ENCODE measurements around the gene LBHD1. TPM values are rescaled to one million over a fixed set of nuclear protein-coding genes. Genes with fewer than 3 reads are reported as not detected.

LBHD1 gene
- total RNA-seq, 1 experiment from 2014 or later: 10.4 TPM

- H2BK15ac ChIP-seq (ENCODE audit: low read depth, low read length): no peak overlapping the region
- no CpG with 5 or more reads among the region's 15 CpGs for WGBS (ENCODE audit: extremely low coverage, insufficient read length, low lambda C conversion rate)
- H3K27me3 ChIP-seq (ENCODE audit: insufficient read depth, low read length): no peaks in the 10 kb centered on the region
- H3K23me2 ChIP-seq (ENCODE audit: insufficient read length, low read depth, low read length, poor library complexity, severe bottlenecking): peaks cover 8% of the 10 kb centered on the region
- H3K4me1 Mint-ChIP-seq: peaks cover 17 to 24% of the 10 kb centered on the region in 2 experiments
- no peak overlapping the region for H3K4ac ChIP-seq (ENCODE audit: low read depth, low read length)
- no peak overlapping the region for H2AK5ac ChIP-seq (ENCODE audit: insufficient read length, low read length)
- no peak overlapping the region for H3K18ac ChIP-seq (ENCODE audit: insufficient read length, low read depth, low read length)
- peak overlapping the region; percentile 79 for H3K4me2 ChIP-seq (ENCODE audit: insufficient read depth, insufficient read length, low read length)
- H2BK120ac ChIP-seq (ENCODE audit: low read depth, low read length, poor library complexity, severe bottlenecking): no peak overlapping the region
- no peak overlapping the region for H4K91ac ChIP-seq (ENCODE audit: insufficient read length, low read depth, low read length)
- no peak overlapping the region for H2BK20ac ChIP-seq (ENCODE audit: low read depth, low read length, poor library complexity, severe bottlenecking)
- H3K79me1 ChIP-seq (ENCODE audit: insufficient read depth, low read depth, low read length, poor library complexity, severe bottlenecking): no peaks in the 10 kb centered on the region
- no peak for DNase-seq
- no peaks in the 10 kb centered on the region for H3K9me3 ChIP-seq (ENCODE audit: control insufficient read depth, low read depth, low read length)
- H4K5ac ChIP-seq (ENCODE audit: insufficient read length, low read depth, low read length): no peak overlapping the region
- H3K56ac ChIP-seq (ENCODE audit: insufficient read length, low read depth, low read length): no peak overlapping the region
- no peak for TF ChIP-seq CTCF (conservative IDR thresholded peaks at IDR 0.05)
- no peak overlapping the region for H3K14ac ChIP-seq (ENCODE audit: insufficient read depth, low read length)
- H3T11ph ChIP-seq (ENCODE audit: low read length): no peak overlapping the region
- H3K36me3 Mint-ChIP-seq (ENCODE audit: insufficient read depth in 1 of 3, low read depth in 3 of 3): peaks cover 17 to 46% (median 44%) of the 10 kb centered on the region in 3 experiments; a peak in 6 of 7 replicates
- no peak overlapping the region for H3K9ac ChIP-seq (ENCODE audit: extremely low read depth, insufficient read length, low read length)
- H2BK5ac ChIP-seq (ENCODE audit: insufficient read length, low read length): no peak overlapping the region
- 0 out of 5 replicates have a peak, but pooled peaks cover 0 to 2% of the 10 kb centered on the region in 2 experiments for H3K9me3 Mint-ChIP-seq
- no peaks in the 10 kb centered on the region for H3K79me2 ChIP-seq (ENCODE audit: insufficient read depth, low read length)
- no peak overlapping the region for H2AFZ ChIP-seq (ENCODE audit: low read length)
- peak overlapping the region; percentile 85 to 92 for H3K4me3 Mint-ChIP-seq
- no peaks in the 10 kb centered on the region for H3K4me1 ChIP-seq (ENCODE audit: insufficient read depth, low read length)
- no peak overlapping the region for H4K8ac ChIP-seq (replicated peaks; ENCODE audit: insufficient read length, low read depth, low read length)
- H4K20me1 ChIP-seq (ENCODE audit: control insufficient read depth, insufficient read depth, insufficient read length): no peaks in the 10 kb centered on the region
- no peak overlapping the region for H2BK12ac ChIP-seq (ENCODE audit: insufficient read length, low read depth, low read length)
- no peak overlapping the region for H3K23ac ChIP-seq (ENCODE audit: insufficient read length, low read depth, low read length)
- no peak overlapping the region for H3K27ac ChIP-seq (ENCODE audit: insufficient read length, low read depth, low read length)
- peak overlapping the region; percentile 22 to 72 (median 37); a peak in 4 of 7 replicates for H3K27ac Mint-ChIP-seq
- no peaks in the 10 kb centered on the region for H3K27me3 Mint-ChIP-seq (ENCODE audit: low read depth)
Observed at GRCh38 chr11:62677714-62678113, 5.6 kb upstream of the LBHD1 start.

All from H9 (cell line).